ENCODE measurements around the gene TSPAN15. TPM values are rescaled to one million over a fixed set of nuclear protein-coding genes. Genes with fewer than 3 reads are reported as not detected.

The TSPAN15 gene
- total RNA-seq, 1 experiment from 2014 or later = 5.0 TPM

- no peak for DNase-seq
Measured at GRCh38 chr10:69425511-69426298, 25.6 kb upstream of the TSPAN15 start.

GRCh38 chr10:69426376-69426727 lies 24.9 kb upstream of the TSPAN15 start:
- DNase-seq = no peak
- Histone ChIP-seq H3K36me3 (replicated peaks; ENCODE audit: control insufficient read depth, insufficient read depth, low read length) (no peaks in the 10 kb centered on the region), H3K4me3 (ENCODE audit: insufficient read depth, low read depth, low read length) (no peak overlapping the region), H3K27me3 (ENCODE audit: control insufficient read depth, insufficient read depth, low read length) (no peaks in the 10 kb centered on the region; the same call in 1 of the 2 replicates)

More at GRCh38 chr10:69425511-69426298, 25.6 kb upstream of the TSPAN15 start:
- Histone ChIP-seq H3K36me3 (replicated peaks; ENCODE audit: control insufficient read depth, insufficient read depth, low read length) (no peaks in the 10 kb centered on the region), H3K4me3 (ENCODE audit: insufficient read depth, low read depth, low read length) (no peak overlapping the region), H3K27me3 (ENCODE audit: control insufficient read depth, insufficient read depth, low read length) (no peaks in the 10 kb centered on the region; the same call in 1 of the 2 replicates)

GRCh38 chr10:69428165-69428564 lies 23.1 kb upstream of the TSPAN15 start:
- Histone ChIP-seq H3K4me3 (ENCODE audit: insufficient read depth, low read depth, low read length) (no peak overlapping the region), H3K27me3 (ENCODE audit: control insufficient read depth, insufficient read depth, low read length) (no peaks in the 10 kb centered on the region), H3K36me3 (replicated peaks; ENCODE audit: control insufficient read depth, insufficient read depth, low read length) (no peaks in the 10 kb centered on the region)
- DNase-seq = no peak

GRCh38 chr10:69434169-69434568 lies 17.1 kb upstream of the TSPAN15 start:
- DNase-seq = no peak
- Histone ChIP-seq H3K36me3 (replicated peaks; ENCODE audit: control insufficient read depth, insufficient read depth, low read length) (no peaks in the 10 kb centered on the region), H3K4me3 (ENCODE audit: insufficient read depth, low read depth, low read length) (no peak overlapping the region), H3K27me3 (ENCODE audit: control insufficient read depth, insufficient read depth, low read length) (no peaks in the 10 kb centered on the region; the same call in 1 of the 2 replicates)

- DNase-seq = no peak
- no peak overlapping the region for H3K4me3 ChIP-seq (ENCODE audit: insufficient read depth, low read depth, low read length)
- no peaks in the 10 kb centered on the region; the same call in 1 of the 2 replicates for H3K27me3 ChIP-seq (ENCODE audit: control insufficient read depth, insufficient read depth, low read length)
- no peaks in the 10 kb centered on the region for H3K36me3 ChIP-seq (replicated peaks; ENCODE audit: control insufficient read depth, insufficient read depth, low read length)
Measured at GRCh38 chr10:69434926-69435325, 16.3 kb upstream of the TSPAN15 start.

- DNase-seq = no peak
- Histone ChIP-seq H3K4me3 (ENCODE audit: insufficient read depth, low read depth, low read length) (no peak overlapping the region), H3K27me3 (ENCODE audit: control insufficient read depth, insufficient read depth, low read length) (no peaks in the 10 kb centered on the region; the same call in 1 of the 2 replicates), H3K36me3 (replicated peaks; ENCODE audit: control insufficient read depth, insufficient read depth, low read length) (no peaks in the 10 kb centered on the region)
Measured at GRCh38 chr10:69435966-69436520, 15.2 kb upstream of the TSPAN15 start.

GRCh38 chr10:69437321-69438259 lies 13.7 kb upstream of the TSPAN15 start:
- Histone ChIP-seq H3K4me3 (ENCODE audit: insufficient read depth, low read depth, low read length) (no peak overlapping the region), H3K36me3 (replicated peaks; ENCODE audit: control insufficient read depth, insufficient read depth, low read length) (no peaks in the 10 kb centered on the region), H3K27me3 (ENCODE audit: control insufficient read depth, insufficient read depth, low read length) (no peaks in the 10 kb centered on the region; the same call in 1 of the 2 replicates)
- DNase-seq = no peak

- H3K27me3 ChIP-seq (ENCODE audit: control insufficient read depth, insufficient read depth, low read length) = no peaks in the 10 kb centered on the region; the same call in 1 of the 2 replicates
Measured at GRCh38 chr10:69438536-69439349, 12.5 kb upstream of the TSPAN15 start.

GRCh38 chr10:69439350-69439739 lies 11.9 kb upstream of the TSPAN15 start:
- Histone ChIP-seq H3K4me3 (ENCODE audit: insufficient read depth, low read depth, low read length) (no peak overlapping the region), H3K36me3 (replicated peaks; ENCODE audit: control insufficient read depth, insufficient read depth, low read length) (no peaks in the 10 kb centered on the region), H3K27me3 (ENCODE audit: control insufficient read depth, insufficient read depth, low read length) (no peaks in the 10 kb centered on the region; the same call in 1 of the 2 replicates)
- no peak for DNase-seq

More at GRCh38 chr10:69438536-69439349, 12.5 kb upstream of the TSPAN15 start:
- Histone ChIP-seq H3K36me3 (replicated peaks; ENCODE audit: control insufficient read depth, insufficient read depth, low read length) (no peaks in the 10 kb centered on the region), H3K4me3 (ENCODE audit: insufficient read depth, low read depth, low read length) (no peak overlapping the region)
- DNase-seq = no peak

GRCh38 chr10:69439813-69440506 lies 11.3 kb upstream of the TSPAN15 start:
- no peak for DNase-seq
- H3K27me3 ChIP-seq (ENCODE audit: control insufficient read depth, insufficient read depth, low read length) = no peaks in the 10 kb centered on the region; the same call in 1 of the 2 replicates
- H3K4me3 ChIP-seq (ENCODE audit: insufficient read depth, low read depth, low read length) = no peak overlapping the region

GRCh38 chr10:69443354-69443753 lies 7.9 kb upstream of the TSPAN15 start:
- no peak for DNase-seq
- H3K4me3 ChIP-seq (ENCODE audit: insufficient read depth, low read depth, low read length) = no peak overlapping the region
- H3K36me3 ChIP-seq (replicated peaks; ENCODE audit: control insufficient read depth, insufficient read depth, low read length) = no peaks in the 10 kb centered on the region
- no peaks in the 10 kb centered on the region; the same call in 1 of the 2 replicates for H3K27me3 ChIP-seq (ENCODE audit: control insufficient read depth, insufficient read depth, low read length)

More at GRCh38 chr10:69439813-69440506, 11.3 kb upstream of the TSPAN15 start:
- no peaks in the 10 kb centered on the region for H3K36me3 ChIP-seq (replicated peaks; ENCODE audit: control insufficient read depth, insufficient read depth, low read length)

- Histone ChIP-seq H3K36me3 (replicated peaks; ENCODE audit: control insufficient read depth, insufficient read depth, low read length) (no peaks in the 10 kb centered on the region), H3K4me3 (ENCODE audit: insufficient read depth, low read depth, low read length) (no peak overlapping the region), H3K27me3 (ENCODE audit: control insufficient read depth, insufficient read depth, low read length) (peaks cover 8% of the 10 kb centered on the region)
- DNase-seq = no peak
Measured at GRCh38 chr10:69445041-69445440, 6.2 kb upstream of the TSPAN15 start.

- no peak overlapping the region for H3K4me3 ChIP-seq (ENCODE audit: insufficient read depth, low read depth, low read length)
- no peak for DNase-seq
- H3K27me3 ChIP-seq (ENCODE audit: control insufficient read depth, insufficient read depth, low read length) = peaks cover 8% of the 10 kb centered on the region
Measured at GRCh38 chr10:69446229-69446628, 5.0 kb upstream of the TSPAN15 start.

More at GRCh38 chr10:69446229-69446628, 5.0 kb upstream of the TSPAN15 start:
- H3K36me3 ChIP-seq (replicated peaks; ENCODE audit: control insufficient read depth, insufficient read depth, low read length) = no peaks in the 10 kb centered on the region

All from H7 (cell line).